Heart right ventricle (tissue), 16 donors: ENCODE measurements around the gene LLGL1. TPM values are rescaled to one million over a fixed set of nuclear protein-coding genes. Genes with fewer than 3 reads are reported as not detected.

Source experiments
- ATAC-seq, 8 donors: fragments of 200-7000 bp; cut with Tn5 transposase; one replicate each; pipeline ENCODE4 v1.9.1; 2020; ENCODE audit warnings: mild to moderate bottlenecking in 8 of 8, moderate library complexity in 8 of 8, moderate number of reproducible peaks in 1 of 8
- DNase-seq, 2 donors: peaks; one replicate each; pipeline ENCODE4 v3.0.0-alpha.2; 2020
- H3K27ac ChIP-seq, 10 donors: fragments of 200-600 bp; sonication (generic) in 2 of 10; one replicate each; pipeline versions ENCODE4 v1.5.0 to v1.8.0; 2020 to 2022; ENCODE audit warnings: mild to moderate bottlenecking in 3 of 10
- H3K27me3 ChIP-seq, 7 donors: fragments of 200-600 bp; one replicate each; pipeline ENCODE4 v1.8.0; 2021 to 2022; ENCODE audit warnings: mild to moderate bottlenecking in 2 of 7
- H3K36me3 ChIP-seq, 9 donors: fragments of 200-600 bp; sonication (generic) in 1 of 9; one replicate each; pipeline versions ENCODE4 v1.5.0 to v1.8.0; 2020 to 2022; ENCODE audit warnings: mild to moderate bottlenecking in 2 of 9
- H3K4me1 ChIP-seq, 9 donors: fragments of 200-600 bp; sonication (generic) in 1 of 9; one replicate each; pipeline versions ENCODE4 v1.5.0 to v1.8.0; 2020 to 2022; ENCODE audit warnings: mild to moderate bottlenecking in 4 of 9
- H3K4me3 ChIP-seq, 10 donors: fragments of 200-600 bp; sonication (generic) in 2 of 10; one replicate each; pipeline versions ENCODE4 v1.5.0 to v1.8.0; 2020 to 2022; ENCODE audit warnings: mild to moderate bottlenecking in 7 of 10, moderate library complexity in 2 of 10
- H3K9me3 ChIP-seq, 11 donors: fragments of 200-600 bp in 10 of 11; sonication (generic) in 2 of 11; one replicate each; pipeline versions ENCODE4 v1.5.0 to v1.8.0; 2013 to 2022; ENCODE audit warnings: mild to moderate bottlenecking in 2 of 11, control low read depth in 1 of 11, moderate library complexity in 1 of 11
- CTCF ChIP-seq, 9 donors: fragments of 200-600 bp; sonication (generic) in 2 of 9; IDR thresholded peaks; one replicate each; pipeline versions ENCODE4 v1.5.0 to v1.8.0; 2021 to 2022; ENCODE audit warnings: antibody characterized with exemption in 9 of 9, mild to moderate bottlenecking in 5 of 9, moderate library complexity in 1 of 9
- WGBS, 2 donors: extraction: QIAGEN DNeasy Blood & Tissue Kit; methylation state at CpG; one replicate each; pipeline ENCODE4 v1.1.7; 2013; ENCODE audit warnings: inconsistent platforms in 1 of 2; 5-methylcytosine and 5-hydroxymethylcytosine counted together
- intact Hi-C, 10 donors: fragments of 100-400 bp; cut with DNase I; formaldehyde crosslinking; loops; one replicate each; pipeline versions ENCODE4 v1.11.1 to v1.14.2; 2022
- polyA plus RNA-seq, 2 donors: library from polyadenylated mRNA; stranded (reverse); fragments of 200-250 nt; gene quantifications; one replicate each; pipeline ENCODE4 v1.2.3, GENCODE V29; 2013
- total RNA-seq, 10 donors: library from RNA; stranded (reverse); fragmentation: NEBNext Ultra II Directional in 3 of 10; extraction: Animal tissue kit (Norgen Biotek cat#: 25700) in 3 of 10; gene quantifications; one replicate each; pipeline versions ENCODE4 v1.2.1 to v1.2.4, GENCODE V29; 2021 to 2023
- donor health status: Arrhythmogenic right ventricular cardiomyopathy.
- donor health status: ischemic (EF 13 %, LVEDD 7.1; RV severe dilation, severe dysfunction).
- donor health status: healthy with polysubstance abuse.
- donor health status: DM: no; HTN: yes; CAD: no.
- donor health status: DM: no; HTN: no; CAD: no.
- donor health status: ischemic (EF 25% LVEDD 6.9; RV normal size, moderate dysfunction).
- donor health status: ischemic (EF 25% LVEDD 5.7; RV mildly dilated, moderate dysfunction).
- donor health status: healthy.
- donor health status: DM: yes; HTN: yes; CAD: no.
- donor health status: Ischemic cardiomyopathy.
- donor health status: ischemic (EF 35%, LVEDD 5.7; RV mildly dilated, moderate dysfunction).
- donor health status: nonischemic (EF 11% LVEDD 7.7; RV severe dilation, severe dysfunction).
- donor health status: DM: yes; HTN: yes; CAD: no.
- donor health status: PGD.
- donor health status: ischemic (EF 29% LVEDD 5.4; RV normal size, mild dysfunction).
- donor health status: nonischemic (EF 23%, LVEDD 6.1; RV moderate dilation, normal function).

LLGL1 gene
- total and polyA plus RNA-seq, 12 donors = 5.8 to 12.4 (median 8.6) TPM

DNA sequence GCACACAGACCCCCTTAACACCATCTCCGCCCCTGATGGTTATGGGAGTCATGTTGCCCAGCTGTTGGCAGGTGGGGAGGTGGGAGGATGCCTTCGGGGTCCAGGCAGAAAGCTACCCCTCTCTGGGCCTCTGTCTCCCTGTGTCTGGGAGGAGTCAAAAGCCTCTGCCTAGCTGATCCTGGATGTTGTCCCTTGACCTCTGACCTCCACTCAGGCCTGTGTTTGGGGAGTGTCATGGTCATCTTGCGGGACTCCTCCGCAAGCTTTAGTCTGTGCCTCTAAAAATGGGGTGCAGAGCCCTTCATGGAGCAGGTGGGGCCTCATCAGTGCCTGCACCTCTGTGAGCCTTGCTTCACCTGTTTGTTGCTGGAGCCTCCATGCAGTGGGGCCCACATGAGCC is 3.8 kb downstream of the LLGL1 start:
- intact Hi-C loops = loop anchor here in 3 of 10 donors (5.0 to 10.0 kb wide), 2 partner anchors 86 to 88 kb away; partner anchors contain the start of genes SMCR8 (in 3 of the 3) and TOP3A (in 2 of the 3)
- DNase-seq = no peak

DNA sequence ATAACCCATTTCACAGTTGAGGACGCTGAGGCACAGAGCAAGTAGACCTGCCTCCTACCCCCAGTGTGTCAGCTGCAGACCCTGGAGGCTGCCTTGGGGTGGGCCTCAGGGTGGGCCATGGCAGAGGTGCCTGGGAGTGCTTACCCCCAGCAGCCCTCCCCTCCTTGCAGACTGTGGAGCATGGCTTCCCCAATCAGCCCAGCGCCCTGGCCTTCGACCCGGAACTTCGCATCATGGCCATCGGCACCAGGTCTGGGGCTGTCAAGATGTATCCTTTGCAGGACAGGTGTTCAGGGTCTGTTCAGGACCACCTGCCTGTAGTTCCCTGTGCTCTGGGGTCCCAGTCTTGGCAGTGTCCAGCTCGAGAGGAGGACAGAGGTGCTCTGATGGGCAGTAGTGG is 4.3 kb downstream of the LLGL1 start:
- ATAC-seq (no peak), DNase-seq (no peak)
- intact Hi-C loops = loop anchor here in 3 of 10 donors (5.0 to 10.0 kb wide), 2 partner anchors 85 to 88 kb away; partner anchors contain the start of genes SMCR8 (in 3 of the 3) and TOP3A (in 2 of the 3)
- Histone ChIP-seq H3K36me3 (peaks cover 0 to 29% (median 4%) of the 10 kb centered on the region in 9 donors), H3K4me1 (peaks cover 10 to 18% (median 14%) of the 10 kb centered on the region in 9 donors), H3K27me3 (no peaks in the 10 kb centered on the region), H3K27ac (no peak overlapping the region), H3K4me3 (no peak overlapping the region), H3K9me3 (no peaks in the 10 kb centered on the region)
- TF ChIP-seq CTCF (IDR thresholded peaks at IDR 0.05) = no peak
- 94 to 96% methylated on average over 7 of the region's 7 CpGs for WGBS, 2 donors

More for the DNA sequence above, 3.8 kb downstream of the LLGL1 start:
- Histone ChIP-seq H3K27ac (no peak overlapping the region), H3K9me3 (no peaks in the 10 kb centered on the region), H3K36me3 (peaks cover 0 to 24% (median 4%) of the 10 kb centered on the region in 9 donors), H3K4me1 (peaks cover 11 to 23% (median 19%) of the 10 kb centered on the region in 9 donors), H3K4me3 (no peak overlapping the region), H3K27me3 (no peaks in the 10 kb centered on the region)
- no peak for TF ChIP-seq CTCF (IDR thresholded peaks at IDR 0.05)
- ATAC-seq = no peak
- WGBS, 2 donors = 85 to 89% methylated on average over 4 of the region's 4 CpGs

- no peak for DNase-seq
- peaks cover 6 to 14% (median 10%) of the 10 kb centered on the region in 9 donors for H3K4me1 ChIP-seq
- WGBS, 2 donors = 84 to 87% methylated on average over 14 of the region's 14 CpGs
- no peak overlapping the region for H3K4me3 ChIP-seq
- no peak overlapping the region for H3K27ac ChIP-seq
- TF ChIP-seq CTCF (IDR thresholded peaks at IDR 0.05) = no peak
- ATAC-seq = no peak
- intact Hi-C loops = no loop called here
- no peaks in the 10 kb centered on the region for H3K9me3 ChIP-seq
- H3K27me3 ChIP-seq = no peaks in the 10 kb centered on the region
- H3K36me3 ChIP-seq = peaks cover 0 to 36% (median 4%) of the 10 kb centered on the region in 9 donors
Measured at GRCh38 chr17:18230288-18231141, 5.1 kb downstream of the LLGL1 start.

DNA sequence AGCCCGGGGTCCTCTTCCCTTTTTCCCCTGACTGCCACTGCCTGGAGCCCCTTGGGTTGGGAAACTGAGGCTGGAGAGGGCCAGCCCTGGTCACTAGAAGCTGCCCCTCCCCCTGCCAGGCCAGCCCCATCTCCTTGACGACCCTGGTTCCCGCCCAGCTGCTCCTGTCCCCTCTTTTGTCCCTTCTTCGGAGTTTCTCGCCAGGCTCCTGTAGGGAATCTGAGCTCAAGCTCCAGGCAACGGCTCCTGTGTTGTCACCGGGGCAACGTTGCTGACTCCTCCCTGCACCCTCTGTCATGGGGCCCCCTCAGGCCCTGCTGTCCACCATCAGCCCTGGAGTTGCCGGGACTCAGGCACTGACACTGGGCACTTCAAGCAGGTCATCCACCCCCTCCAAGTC is 5.7 kb downstream of the LLGL1 start:
- DNase-seq = no peak
- 72 to 74% methylated on average over 9 of the region's 9 CpGs for WGBS, 2 donors
- H3K27me3 ChIP-seq = no peaks in the 10 kb centered on the region
- no peak overlapping the region for H3K27ac ChIP-seq
- no peaks in the 10 kb centered on the region for H3K9me3 ChIP-seq
- no peak for ATAC-seq
- intact Hi-C loops = no loop called here
- no peak for TF ChIP-seq CTCF (IDR thresholded peaks at IDR 0.05)
- peaks cover 0 to 43% (median 4%) of the 10 kb centered on the region in 9 donors for H3K36me3 ChIP-seq
- H3K4me1 ChIP-seq = peaks cover 4 to 10% (median 9%) of the 10 kb centered on the region in 9 donors
- no peak overlapping the region for H3K4me3 ChIP-seq
